Midbrain (tissue), 1 donor: ENCODE results near the gene ATP6V0B.
A peak's percentile ranks its signal among the peaks of the same experiment; 100 is the strongest.

Experiments used
- DNase-seq: peaks from one replicate; lab custom pipeline; 2025; lab: John Stamatoyannopoulos, UW

ATP6V0B gene

GRCh38 chr1:44002606-44003157 lies 27.9 kb downstream of the ATP6V0B start:
- DNase-seq: no peak

GRCh38 chr1:44008259-44008658 lies 33.5 kb downstream of the ATP6V0B start:
- DNase-seq: no peak

- peak; percentile 86 for DNase-seq
Measured at GRCh38 chr1:44010935-44011471, 36.2 kb downstream of the ATP6V0B start.

GRCh38 chr1:44012404-44012803 lies 37.6 kb downstream of the ATP6V0B start:
- DNase-seq: no peak

GRCh38 chr1:44012941-44013609 lies 38.3 kb downstream of the ATP6V0B start:
- DNase-seq: peak; percentile 46

- DNase-seq: no peak
Measured at GRCh38 chr1:44013949-44014348, 39.2 kb downstream of the ATP6V0B start.

GRCh38 chr1:44014365-44015104 lies 39.8 kb downstream of the ATP6V0B start:
- peak; percentile 24 for DNase-seq

- DNase-seq: no peak
Measured at GRCh38 chr1:44015206-44015605, 40.4 kb downstream of the ATP6V0B start.

- DNase-seq: peak; percentile 57
Measured at GRCh38 chr1:44016041-44016889, 41.5 kb downstream of the ATP6V0B start.

- peak; percentile 55 for DNase-seq
Measured at GRCh38 chr1:44016890-44017400, 42.2 kb downstream of the ATP6V0B start.

- peak; percentile 67 for DNase-seq
Measured at GRCh38 chr1:44019466-44019948, 44.7 kb downstream of the ATP6V0B start.

- no peak for DNase-seq
Measured at GRCh38 chr1:44020464-44020863, 45.7 kb downstream of the ATP6V0B start.

- no peak for DNase-seq
Measured at GRCh38 chr1:44021156-44021555, 46.4 kb downstream of the ATP6V0B start.

GRCh38 chr1:44021581-44022321 lies 47.0 kb downstream of the ATP6V0B start:
- no peak for DNase-seq

GRCh38 chr1:44024031-44024902 lies 49.5 kb downstream of the ATP6V0B start:
- DNase-seq: no peak

GRCh38 chr1:44024903-44025525 lies 50.3 kb downstream of the ATP6V0B start:
- DNase-seq: no peak

- no peak for DNase-seq
Measured at GRCh38 chr1:44025816-44026215, 51.1 kb downstream of the ATP6V0B start.

- DNase-seq: no peak
Measured at GRCh38 chr1:44027320-44027719, 52.6 kb downstream of the ATP6V0B start.
